AG09319 (cell line): ENCODE results near the gene RHBDD1.
"Not testable (repeated sequence)": the region's sequence is repeated elsewhere in the genome, so short reads cannot be mapped to it uniquely, and the experiment has no call there.

Experiments used
- DNase-seq: peaks from one replicate; pipeline ENCODE4 v3.0.0-alpha.2; 2010; ENCODE audit warnings: low read depth; ENCODE audit errors: extremely low read depth
- TF ChIP-seq, protein P1 (sequence below): IDR thresholded peaks from 2 replicates; pipeline ENCODE4 v1.5.1; 2011; ENCODE audit warnings: low read depth, mild to moderate bottlenecking, inconsistent platforms, low read length, moderate library complexity

RHBDD1 gene

DNA sequence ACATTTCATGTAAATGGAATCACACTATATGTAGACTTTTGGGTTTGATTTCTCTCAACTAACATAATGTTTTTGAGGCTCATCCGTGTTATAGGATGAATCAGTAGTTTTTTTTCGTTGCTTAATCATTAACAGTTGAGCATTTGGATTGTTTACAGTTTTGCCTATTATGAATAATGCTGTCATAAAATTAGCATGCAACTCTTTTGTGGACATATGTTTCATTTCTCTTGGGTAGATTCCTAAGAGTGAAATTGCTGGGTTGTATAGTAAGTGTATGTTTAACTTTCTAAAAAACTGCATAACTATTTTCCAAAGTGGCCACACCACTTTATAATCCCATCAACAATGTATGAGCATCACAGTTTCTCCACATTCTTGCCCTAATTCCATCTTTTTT, 7.7 kb upstream of the RHBDD1 start:
- TF ChIP-seq, protein P1, sequence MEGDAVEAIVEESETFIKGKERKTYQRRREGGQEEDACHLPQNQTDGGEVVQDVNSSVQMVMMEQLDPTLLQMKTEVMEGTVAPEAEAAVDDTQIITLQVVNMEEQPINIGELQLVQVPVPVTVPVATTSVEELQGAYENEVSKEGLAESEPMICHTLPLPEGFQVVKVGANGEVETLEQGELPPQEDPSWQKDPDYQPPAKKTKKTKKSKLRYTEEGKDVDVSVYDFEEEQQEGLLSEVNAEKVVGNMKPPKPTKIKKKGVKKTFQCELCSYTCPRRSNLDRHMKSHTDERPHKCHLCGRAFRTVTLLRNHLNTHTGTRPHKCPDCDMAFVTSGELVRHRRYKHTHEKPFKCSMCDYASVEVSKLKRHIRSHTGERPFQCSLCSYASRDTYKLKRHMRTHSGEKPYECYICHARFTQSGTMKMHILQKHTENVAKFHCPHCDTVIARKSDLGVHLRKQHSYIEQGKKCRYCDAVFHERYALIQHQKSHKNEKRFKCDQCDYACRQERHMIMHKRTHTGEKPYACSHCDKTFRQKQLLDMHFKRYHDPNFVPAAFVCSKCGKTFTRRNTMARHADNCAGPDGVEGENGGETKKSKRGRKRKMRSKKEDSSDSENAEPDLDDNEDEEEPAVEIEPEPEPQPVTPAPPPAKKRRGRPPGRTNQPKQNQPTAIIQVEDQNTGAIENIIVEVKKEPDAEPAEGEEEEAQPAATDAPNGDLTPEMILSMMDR, result no peak
- DNase-seq, result no peak

DNA sequence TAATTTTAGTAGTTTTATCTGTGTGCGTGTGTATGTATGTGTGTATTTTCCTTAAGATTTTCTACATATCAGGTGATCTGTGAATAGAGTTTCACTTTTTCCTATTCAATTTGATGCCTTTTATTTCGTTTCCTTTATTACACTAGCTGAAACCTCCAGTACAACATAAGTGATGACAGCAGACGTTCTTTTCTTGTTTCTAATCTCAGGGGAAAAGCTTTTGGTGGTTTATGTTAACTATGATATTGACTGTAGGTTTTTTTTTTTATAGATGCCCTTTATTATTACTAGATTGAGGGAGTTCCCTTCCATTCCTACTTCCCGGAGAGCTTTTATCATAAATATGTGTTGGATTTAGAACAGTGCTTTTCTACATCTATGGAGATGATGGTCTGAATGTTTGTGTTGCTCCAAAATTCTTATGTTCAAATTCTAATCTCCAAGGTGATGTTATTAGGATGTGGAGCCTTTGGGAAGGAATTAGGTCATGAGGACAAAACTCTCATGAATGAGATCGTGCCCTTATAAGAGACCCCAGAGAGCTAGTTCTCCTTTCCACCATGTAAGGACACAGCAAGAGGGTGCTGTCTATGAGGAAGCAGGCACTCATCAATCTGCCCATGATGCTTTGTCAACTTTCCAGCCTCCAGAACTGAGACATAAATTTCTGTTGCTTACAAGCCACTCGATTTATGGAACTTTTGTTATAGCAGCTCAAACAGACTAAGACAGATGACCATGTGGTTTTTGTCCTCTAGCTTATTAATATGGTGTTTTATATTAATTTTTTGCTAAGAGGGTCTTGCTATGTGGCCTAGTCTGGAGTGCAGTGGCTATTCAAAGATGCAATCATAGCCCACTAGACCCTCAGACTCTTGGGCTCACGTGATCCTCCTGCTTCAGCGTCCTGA, 5.9 kb upstream of the RHBDD1 start:
- TF ChIP-seq, protein P1, result no peak
- DNase-seq, result no peak

DNA sequence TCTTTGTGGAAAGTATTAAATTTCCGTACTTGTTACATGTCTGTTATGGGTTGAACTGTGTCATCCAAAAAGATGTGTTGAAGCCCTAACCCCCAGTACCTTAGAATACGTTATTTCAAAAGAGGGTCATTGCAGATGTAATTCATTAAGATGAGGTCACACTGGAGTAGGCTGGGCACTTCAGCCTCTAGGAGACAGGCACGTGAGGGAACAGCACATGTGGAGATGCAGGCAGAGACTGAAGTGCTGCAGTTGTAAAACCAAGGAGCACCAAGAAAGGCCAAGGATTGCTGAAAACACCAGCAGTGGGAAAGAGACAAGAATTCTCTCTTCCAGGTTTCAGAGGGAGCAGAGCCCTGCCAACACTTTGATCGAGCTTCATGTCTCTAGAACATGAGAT, 4.6 kb upstream of the RHBDD1 start:
- TF ChIP-seq, protein P1, result no peak
- DNase-seq, result no peak

- TF ChIP-seq, protein P1, result no peak
- no peak for DNase-seq
Measured at GRCh38 chr2:226832061-226832460, 3.8 kb upstream of the RHBDD1 start.

DNA sequence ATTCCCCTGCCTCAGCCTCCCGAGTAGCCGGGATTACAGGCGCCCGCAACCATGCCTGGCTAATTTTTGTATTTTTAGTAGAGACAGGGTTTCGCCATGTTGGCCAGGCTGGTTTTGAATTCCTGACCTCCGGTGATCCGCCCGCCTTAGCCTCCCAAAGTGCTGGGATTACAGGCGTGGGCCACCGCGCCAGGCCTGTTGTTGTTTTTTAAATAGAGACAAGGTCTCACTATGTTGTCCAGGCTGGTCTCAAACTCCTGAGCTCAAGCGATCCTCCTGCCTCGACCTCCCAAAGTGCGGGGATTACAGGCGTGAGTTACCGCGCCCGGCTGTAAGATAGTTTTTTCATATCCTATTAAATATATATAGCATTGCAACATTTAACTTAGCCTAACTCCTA, 974 bp upstream of the RHBDD1 start:
- DNase-seq, result not testable (repeated sequence)

DNA sequence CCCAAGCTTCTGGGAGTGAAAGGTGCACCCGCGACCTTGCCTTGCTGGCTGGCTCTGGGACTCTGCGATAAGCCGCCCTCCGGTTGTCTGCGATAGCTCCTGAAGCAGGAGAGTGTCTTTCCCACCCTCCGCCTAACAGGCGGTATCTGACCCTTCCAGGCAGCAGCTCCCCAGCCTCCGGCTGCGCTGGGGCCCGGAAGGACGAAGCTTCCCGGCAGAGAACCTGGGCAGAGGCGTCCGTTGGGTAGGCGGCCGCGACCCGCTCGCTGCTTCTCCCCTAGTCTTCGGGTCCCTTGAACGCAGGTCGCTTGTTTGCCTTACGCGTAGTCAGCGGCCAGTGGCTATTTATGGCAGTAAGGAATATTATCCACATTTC, 446 bp upstream of the RHBDD1 start:
- no peak for DNase-seq
- TF ChIP-seq, protein P1, result no peak

DNA sequence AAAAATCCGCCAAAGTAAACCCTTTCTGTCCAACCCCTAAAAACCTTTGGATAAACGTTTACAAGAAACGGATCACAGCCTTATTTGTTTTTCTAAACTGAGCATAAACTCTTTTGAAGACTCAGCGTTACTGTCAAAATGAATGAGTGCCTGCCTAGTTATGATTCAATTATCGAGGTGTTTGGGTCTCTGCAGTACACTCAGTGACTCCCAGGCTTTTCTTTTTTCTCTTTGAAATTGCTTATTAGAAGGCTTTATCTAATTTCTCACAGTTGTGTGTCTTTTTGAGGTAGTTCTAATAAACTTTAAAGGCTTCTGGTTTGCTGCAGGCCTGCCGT, 663 bp downstream of the RHBDD1 start:
- TF ChIP-seq, protein P1, result no peak
- no peak for DNase-seq

DNA sequence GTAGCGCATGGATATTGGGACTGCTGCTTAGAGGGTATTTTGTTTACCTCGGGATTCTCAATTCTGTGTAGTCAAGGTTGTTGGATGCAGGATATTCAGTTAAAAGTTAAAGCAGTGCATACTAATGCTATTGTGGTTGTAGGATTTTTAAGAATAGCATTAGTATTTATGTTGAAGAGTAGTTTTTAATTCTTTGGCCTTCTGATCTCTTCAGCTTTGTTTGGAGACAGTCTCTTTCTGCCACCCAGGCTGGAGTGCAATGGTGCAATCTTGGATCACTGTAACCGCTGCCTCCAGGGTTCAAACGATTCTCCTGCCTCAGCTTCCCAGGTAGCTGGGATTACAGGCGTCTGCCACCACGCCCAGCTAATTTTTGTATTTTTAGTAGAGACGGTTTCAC, 1.5 kb downstream of the RHBDD1 start:
- DNase-seq, result no peak
- TF ChIP-seq, protein P1, result no peak
